Testis (tissue), 5 donors: ENCODE results near the gene TM4SF4. TPM values are rescaled to one million over a fixed set of nuclear protein-coding genes. Genes with fewer than 3 reads are reported as not detected.

ENCODE experiments used
- DNase-seq: peaks from one replicate; pipeline ENCODE4 v3.0.0-alpha.2; 2019
- H3K27ac ChIP-seq, 2 donors: fragments of 200-600 bp; sonication (generic); one replicate each; pipeline ENCODE4 v1.5.1; 2019
- H3K27me3 ChIP-seq: fragments of 200-600 bp; sonication (generic); one replicate; pipeline ENCODE4 v1.5.1; 2019
- H3K36me3 ChIP-seq: fragments of 200-600 bp; sonication (generic); one replicate; pipeline ENCODE4 v1.5.1; 2017; ENCODE audit warnings: low read depth; ENCODE audit errors: missing control alignments
- H3K4me1 ChIP-seq: fragments of 200-600 bp; sonication (generic); one replicate; pipeline ENCODE4 v1.5.1; 2019
- H3K4me3 ChIP-seq, 2 donors: fragments of 200-600 bp; sonication (generic); one replicate each; pipeline ENCODE4 v1.5.1; 2017 to 2019
- H3K9me3 ChIP-seq: fragments of 200-600 bp; sonication (generic); one replicate; pipeline ENCODE4 v1.5.1; 2017
- CTCF ChIP-seq, 3 experiments: fragments of 450-650 bp in 2 of 3; fragments of 200-600 bp in 1 of 3; sonication (generic) in 1 of 3; IDR thresholded peaks; one replicate each; pipeline ENCODE4 v1.5.1; 2016 to 2019; ENCODE audit warnings: antibody characterized with exemption in 3 of 3, mild to moderate bottlenecking in 2 of 3, moderate library complexity in 1 of 3
- POLR2A ChIP-seq: fragments of 450-650 bp; IDR thresholded peaks from one replicate; pipeline ENCODE4 v1.6.1; 2017; ENCODE audit warnings: antibody characterized with exemption, mild to moderate bottlenecking, moderate library complexity
- WGBS, 2 donors: methylation state at CpG; one replicate each; pipeline ENCODE4 v1.1.5; 2018; 5-methylcytosine and 5-hydroxymethylcytosine counted together
- intact Hi-C: fragments of 100-400 bp; cut with DNase I; formaldehyde crosslinking; loops from one replicate; pipeline ENCODE4 v1.15.1; 2023; ENCODE audit warnings: low total_unique reads
- long read RNA-seq, 2 donors: transcript quantifications; one replicate each; lab custom pipeline, GENCODE V29; 2026
- polyA plus RNA-seq: library from polyadenylated mRNA; stranded (reverse); fragments of 350-450 nt; fragmentation: Illumina TruSeq; extraction: RNeasy Lipid Tissue Mini Kit (QIAGEN cat#74804); gene quantifications from one replicate; pipeline ENCODE4 v1.2.3, GENCODE V29; 2014; ENCODE audit warnings: low read depth, low replicate concordance; ENCODE audit not compliant: insufficient read depth
- total RNA-seq, 2 donors: library from RNA; depleted of rRNA; stranded (reverse); fragments of >200 nt; gene quantifications; one replicate each; pipeline ENCODE4 v1.2.3, GENCODE V29; 2016

TM4SF4 gene
- under 1 TPM; 0.12 to 0.39 TPM for total RNA-seq
- polyA plus RNA-seq, result 1.4 TPM
- long read RNA-seq, donor 1, partial matches to known transcripts, result 0 of 2 reads
- long read RNA-seq, donor 1, other reads (novel, unspliced or antisense), result 0 of 2 reads
- long read RNA-seq, donor 2, result 0 reads

DNA sequence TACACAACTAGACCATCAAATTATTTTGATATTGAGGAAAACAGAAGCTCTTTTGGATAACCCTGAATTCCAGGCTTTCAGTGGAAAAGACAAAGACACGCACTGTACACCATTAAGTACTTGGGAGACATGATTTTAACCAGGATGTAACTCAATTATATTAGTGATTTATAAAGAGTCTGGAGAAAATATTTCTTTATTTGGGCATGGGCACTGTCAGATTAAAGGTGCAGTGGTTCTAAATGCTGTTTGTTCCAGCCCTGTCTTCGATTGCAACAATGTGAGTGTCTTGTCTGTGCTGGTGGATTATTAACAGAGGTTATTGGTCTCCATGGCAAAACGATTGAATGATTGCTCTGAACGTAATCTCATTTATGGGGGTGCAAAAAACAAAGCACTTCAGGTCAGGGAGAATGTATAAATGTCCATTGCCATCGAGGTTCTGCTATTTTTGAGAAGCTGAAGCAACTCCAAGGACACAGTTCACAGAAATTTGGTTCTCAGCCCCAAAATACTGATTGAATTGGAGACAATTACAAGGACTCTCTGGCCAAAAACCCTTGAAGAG, at the start of gene TM4SF4:
Gene TM4SF4, plus strand, starts transcription at position 448 of the 568 bp plus-strand sequence. CDS start 181 bp downstream, outside the sequence.
- 55 to 69% methylated on average over 5 of the region's 5 CpGs for WGBS, 2 donors
- no peak for DNase-seq
- no peak within 1 kb of the TSS for H3K27ac ChIP-seq
- no peak within 1 kb of the TSS for H3K4me3 ChIP-seq
- no peaks in the 10 kb centered on the region for H3K27me3 ChIP-seq
- H3K9me3 ChIP-seq, result no peaks in the 10 kb centered on the region
- no peaks in the 10 kb centered on the region for H3K36me3 ChIP-seq
- TF ChIP-seq POLR2A (no peak), CTCF (IDR thresholded peaks at IDR 0.05) (no peak)
- intact Hi-C loops, result loop anchor here (10.0 kb wide), 1 partner anchor 520 kb away; no protein-coding TSS in a partner anchor
- peaks cover under 1% of the 10 kb centered on the region for H3K4me1 ChIP-seq

DNA sequence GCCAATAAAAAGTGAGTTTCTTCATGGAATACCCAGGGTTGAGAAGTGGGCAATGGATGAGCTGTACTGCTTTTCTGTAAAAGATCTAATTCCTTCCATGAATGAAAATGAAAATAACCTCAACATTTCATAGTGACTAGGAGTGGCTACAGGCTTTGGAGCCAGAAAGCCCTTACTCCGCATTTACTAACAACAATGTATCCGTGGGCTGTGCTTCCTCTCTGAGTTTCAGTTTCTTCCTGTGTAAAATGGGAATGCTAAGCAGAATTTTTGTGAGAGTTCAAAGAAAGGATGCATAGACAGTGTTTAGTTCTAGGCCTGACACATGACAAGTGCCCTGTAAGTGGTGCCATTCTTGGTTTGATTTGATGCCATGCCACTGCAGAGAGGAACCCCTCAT, 49.6 kb upstream of the TM4SF4 start:
- WGBS, 2 donors, result 34 to 44% methylated on average over 2 of the region's 2 CpGs
- peak overlapping the region in 1 of 2 donors; percentile 31 for H3K27ac ChIP-seq
- H3K4me3 ChIP-seq, result no peak overlapping the region

GRCh38 chr3:149426325-149426724, 48.2 kb upstream of the TM4SF4 start:
- H3K36me3 ChIP-seq, result no peaks in the 10 kb centered on the region
- no peaks in the 10 kb centered on the region for H3K9me3 ChIP-seq
- no peaks in the 10 kb centered on the region for H3K4me1 ChIP-seq
- TF ChIP-seq CTCF (IDR thresholded peaks at IDR 0.05) (no peak), POLR2A (no peak)
- DNase-seq, result no peak
- no peak overlapping the region for H3K27ac ChIP-seq
- WGBS, 2 donors, result 36 to 41% methylated on average over 2 of the region's 2 CpGs
- no peak overlapping the region for H3K4me3 ChIP-seq
- intact Hi-C loops, result no loop called here
- H3K27me3 ChIP-seq, result no peaks in the 10 kb centered on the region

More for the DNA sequence above, 49.6 kb upstream of the TM4SF4 start:
- no peak for DNase-seq
- Histone ChIP-seq H3K36me3 (no peaks in the 10 kb centered on the region), H3K27me3 (no peaks in the 10 kb centered on the region), H3K9me3 (no peaks in the 10 kb centered on the region), H3K4me1 (no peaks in the 10 kb centered on the region)
- TF ChIP-seq CTCF (IDR thresholded peaks at IDR 0.05), result no peak
- no peak for TF ChIP-seq POLR2A
- intact Hi-C loops, result no loop called here

DNA sequence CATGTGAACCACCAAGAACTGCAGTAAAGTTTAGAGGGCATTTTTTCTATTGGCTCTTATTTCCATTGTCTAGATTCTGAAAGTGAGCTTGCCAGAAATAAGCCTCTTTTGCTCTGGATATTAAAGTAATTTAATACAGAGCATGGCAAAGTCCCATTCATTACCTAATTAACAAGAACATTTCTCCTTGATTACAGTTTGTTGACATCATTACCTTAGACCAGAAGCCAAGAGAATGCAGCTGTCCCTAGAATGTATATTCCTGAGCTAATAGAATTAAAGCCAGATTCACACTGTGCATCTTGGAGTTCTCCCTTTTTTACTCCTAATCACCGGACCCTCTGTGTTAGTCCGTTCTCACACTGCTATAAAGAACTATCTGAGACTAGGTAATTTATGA, 46.4 kb upstream of the TM4SF4 start:
- no peaks in the 10 kb centered on the region for H3K36me3 ChIP-seq
- no peaks in the 10 kb centered on the region for H3K4me1 ChIP-seq
- no peak overlapping the region for H3K27ac ChIP-seq
- TF ChIP-seq POLR2A (no peak), CTCF (IDR thresholded peaks at IDR 0.05) (no peak)
- H3K27me3 ChIP-seq, result no peaks in the 10 kb centered on the region
- no peak for DNase-seq
- WGBS, 2 donors, result 87 to 94% methylated on average over 2 of the region's 2 CpGs
- no peak overlapping the region for H3K4me3 ChIP-seq
- no peaks in the 10 kb centered on the region for H3K9me3 ChIP-seq
- intact Hi-C loops, result no loop called here

- H3K4me3 ChIP-seq, result no peak overlapping the region
- no peak overlapping the region for H3K27ac ChIP-seq
- H3K4me1 ChIP-seq, result no peaks in the 10 kb centered on the region
- WGBS, 2 donors, result 78 to 82% methylated on average over 1 of the region's 1 CpG
- H3K36me3 ChIP-seq, result no peaks in the 10 kb centered on the region
- no peak for TF ChIP-seq CTCF (IDR thresholded peaks at IDR 0.05)
- no peak for TF ChIP-seq POLR2A
- H3K9me3 ChIP-seq, result no peaks in the 10 kb centered on the region
- intact Hi-C loops, result no loop called here
- no peak for DNase-seq
- H3K27me3 ChIP-seq, result no peaks in the 10 kb centered on the region
Observed at GRCh38 chr3:149430216-149430615, 44.3 kb upstream of the TM4SF4 start.
